HG02798 (cell line): ENCODE measurements around the gene BANK1.

Source experiments
- ATAC-seq: cut with Tn5 transposase; IDR thresholded peaks from one replicate; pipeline ENCODE4 v1.9.1; 2021; ENCODE audit warnings: mild to moderate bottlenecking; ENCODE audit not compliant: unreplicated experiment, poor library complexity

Gene BANK1

GRCh38 chr4:101807351-101807750 is 16.8 kb downstream of the BANK1 start:
- peak; percentile 28 for ATAC-seq

- ATAC-seq = no peak
Measured at GRCh38 chr4:101813604-101814003, 23.1 kb downstream of the BANK1 start.

GRCh38 chr4:101818362-101818761 is 27.8 kb downstream of the BANK1 start:
- ATAC-seq = no peak

GRCh38 chr4:101823864-101824263 is 33.3 kb downstream of the BANK1 start:
- ATAC-seq = no peak

- no peak for ATAC-seq
Measured at GRCh38 chr4:101824500-101824899, 34.0 kb downstream of the BANK1 start.

- no peak for ATAC-seq
Measured at GRCh38 chr4:101825953-101826352, 35.4 kb downstream of the BANK1 start.

DNA sequence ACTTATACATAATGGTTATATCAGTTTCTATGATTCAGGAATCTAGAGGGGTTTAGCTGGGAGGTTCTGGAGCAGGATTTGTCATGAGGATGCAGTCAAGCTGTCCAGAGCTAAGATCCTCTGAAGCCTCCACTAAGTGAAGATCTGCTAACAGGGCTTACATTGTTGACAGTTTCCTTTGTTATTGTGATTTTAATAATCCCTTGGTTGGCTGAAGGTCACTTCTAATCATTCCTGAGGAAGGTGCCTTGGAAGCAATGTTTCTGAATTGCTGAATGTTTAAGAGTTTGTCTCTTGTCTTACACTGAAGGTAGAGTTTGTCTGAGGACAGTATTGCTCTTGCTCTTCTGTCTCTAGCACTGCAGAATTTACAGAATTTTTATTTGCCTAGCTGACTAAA is 41.3 kb downstream of the BANK1 start:
- no peak for ATAC-seq

GRCh38 chr4:101833480-101833879 is 43.0 kb downstream of the BANK1 start:
- ATAC-seq = no peak

- ATAC-seq = no peak
Measured at GRCh38 chr4:101835121-101835904, 44.8 kb downstream of the BANK1 start.

- ATAC-seq = no peak
Measured at GRCh38 chr4:101843054-101843453, 52.5 kb downstream of the BANK1 start.

DNA sequence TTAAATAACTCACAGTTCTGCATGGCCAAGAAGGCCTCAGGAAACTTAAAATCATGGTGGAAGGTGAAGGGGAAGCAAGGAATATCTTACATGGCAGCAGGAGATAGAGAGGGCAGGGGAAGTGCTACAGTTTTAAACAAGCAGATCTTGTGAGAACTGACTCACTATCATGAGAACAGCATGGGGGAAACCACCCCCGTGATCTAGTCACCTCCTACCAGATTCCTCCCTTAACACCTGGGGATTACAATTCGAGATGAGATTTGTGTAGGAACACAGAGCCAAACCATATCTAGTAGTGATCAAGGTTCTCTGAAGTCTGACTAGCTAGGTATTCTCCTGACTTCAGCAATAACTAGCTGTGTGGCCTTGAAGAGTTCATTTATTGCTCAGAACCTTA is 56.0 kb downstream of the BANK1 start:
- ATAC-seq = peak; percentile 32

DNA sequence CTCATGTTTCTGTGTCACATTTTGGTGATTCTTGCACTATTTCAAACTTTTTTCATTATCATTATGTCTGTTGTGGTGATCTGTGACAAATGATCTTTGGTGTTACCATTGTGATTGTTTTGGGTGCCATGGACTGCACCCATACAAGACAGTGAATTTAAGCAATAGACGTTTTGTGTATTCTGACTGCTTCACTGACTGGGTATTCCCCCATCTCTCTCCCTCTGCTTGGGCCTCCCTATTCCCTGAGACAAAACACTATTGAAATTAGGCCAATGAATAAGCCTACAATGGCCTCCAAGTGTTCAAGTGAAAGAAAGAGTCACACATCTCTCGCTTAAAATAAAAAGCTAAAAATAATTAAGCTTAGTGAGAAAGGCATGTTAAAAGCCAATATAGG is 60.2 kb downstream of the BANK1 start:
- peak; percentile 46 for ATAC-seq

DNA sequence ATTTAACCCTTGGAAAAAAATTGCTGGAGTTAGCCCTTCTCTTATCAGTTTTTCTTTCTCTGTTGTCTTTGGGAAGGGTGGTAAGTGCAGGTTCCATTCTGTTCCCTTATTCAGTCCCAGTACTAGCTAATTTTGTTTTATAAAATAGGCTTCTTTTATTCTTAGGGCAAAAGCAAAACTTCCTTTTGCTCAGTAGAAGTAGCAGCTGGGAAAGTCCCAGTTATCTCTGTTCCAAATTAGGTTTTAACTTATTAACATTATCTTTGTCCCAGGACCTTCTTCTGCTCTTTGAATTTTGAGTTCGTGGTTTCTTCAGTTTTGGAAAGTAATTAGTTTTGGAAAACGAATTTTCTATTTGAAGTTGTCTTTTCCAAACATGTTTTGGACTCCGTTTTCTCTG is 61.1 kb downstream of the BANK1 start:
- ATAC-seq = peak; percentile 38

DNA sequence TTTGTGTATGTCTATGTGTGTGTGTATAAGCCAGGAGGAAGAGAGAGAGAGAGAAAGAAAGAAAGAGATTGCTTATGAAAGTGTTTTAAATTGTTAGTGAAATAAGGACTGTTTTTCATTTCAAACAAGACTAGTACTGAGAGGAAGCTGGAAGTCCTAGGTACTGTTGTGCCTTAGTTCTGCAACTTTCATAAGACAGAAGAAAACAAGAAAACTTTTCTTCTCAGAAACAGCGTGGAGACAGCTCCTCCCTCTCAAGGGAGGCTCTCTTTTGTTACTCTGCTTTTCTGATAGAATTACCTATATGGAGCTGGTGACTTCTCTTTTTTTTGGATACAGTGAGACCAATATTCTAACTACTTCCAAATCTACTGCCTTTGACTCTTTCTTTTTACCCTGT is 62.5 kb downstream of the BANK1 start:
- peak; percentile 62 for ATAC-seq

GRCh38 chr4:101853691-101854090 is 63.2 kb downstream of the BANK1 start:
- ATAC-seq = no peak

DNA sequence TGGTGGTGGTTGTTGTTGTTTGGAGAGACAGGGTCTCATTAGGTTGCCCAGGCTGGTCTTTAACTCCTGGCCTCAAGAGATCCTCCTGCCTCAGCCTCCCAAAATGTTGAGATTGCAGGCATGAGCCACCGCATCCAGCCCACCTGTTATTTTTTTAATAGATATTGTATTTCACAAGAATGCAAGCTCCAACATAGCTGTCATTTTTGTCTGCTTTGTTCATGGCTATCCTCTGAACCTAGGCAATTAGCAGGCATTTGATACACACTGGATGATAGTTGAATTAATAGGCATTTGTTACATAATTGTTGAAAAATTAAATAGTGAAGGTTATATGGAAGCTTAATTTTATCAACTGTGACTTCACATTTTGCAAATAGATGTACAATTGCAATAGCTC is 64.7 kb downstream of the BANK1 start:
- ATAC-seq = no peak

DNA sequence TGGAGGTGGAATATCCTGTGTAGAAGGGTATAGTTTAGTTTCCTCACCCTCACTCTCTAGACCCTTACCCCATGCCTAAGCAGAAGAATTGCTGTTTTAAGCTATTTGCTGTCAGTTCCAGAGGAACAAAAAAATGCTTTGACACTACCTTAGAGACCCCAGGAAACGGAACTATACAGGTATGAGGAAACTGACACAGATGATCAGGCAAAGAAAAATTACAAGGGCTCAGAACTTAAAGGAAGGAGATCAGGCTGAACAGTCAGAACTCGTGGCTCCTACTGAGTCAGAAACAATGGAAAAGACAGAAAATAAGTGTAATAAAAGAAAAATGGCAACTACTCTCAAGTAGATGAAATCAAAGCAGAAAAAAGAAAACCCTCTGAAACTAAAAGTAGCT is 65.6 kb downstream of the BANK1 start:
- ATAC-seq = no peak

DNA sequence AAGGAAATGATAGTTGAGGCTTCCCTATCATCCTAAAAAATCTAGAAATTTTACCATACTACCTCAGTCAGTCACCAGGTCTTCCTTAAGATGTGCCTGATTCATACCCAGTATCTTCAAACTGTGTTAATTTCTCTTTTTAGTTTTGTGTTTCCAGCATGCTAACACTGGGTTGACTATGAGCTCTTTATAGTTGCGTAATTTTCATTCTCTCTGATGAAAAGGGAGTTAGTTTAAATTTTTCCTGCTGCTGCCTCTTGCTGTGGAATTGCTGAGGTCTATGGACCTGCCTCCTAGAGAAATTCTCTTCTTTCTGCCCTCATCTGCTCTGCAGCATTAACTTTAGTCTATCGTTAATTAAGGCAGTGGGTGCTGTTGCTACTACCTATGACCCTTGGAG is 66.6 kb downstream of the BANK1 start:
- ATAC-seq = no peak

DNA sequence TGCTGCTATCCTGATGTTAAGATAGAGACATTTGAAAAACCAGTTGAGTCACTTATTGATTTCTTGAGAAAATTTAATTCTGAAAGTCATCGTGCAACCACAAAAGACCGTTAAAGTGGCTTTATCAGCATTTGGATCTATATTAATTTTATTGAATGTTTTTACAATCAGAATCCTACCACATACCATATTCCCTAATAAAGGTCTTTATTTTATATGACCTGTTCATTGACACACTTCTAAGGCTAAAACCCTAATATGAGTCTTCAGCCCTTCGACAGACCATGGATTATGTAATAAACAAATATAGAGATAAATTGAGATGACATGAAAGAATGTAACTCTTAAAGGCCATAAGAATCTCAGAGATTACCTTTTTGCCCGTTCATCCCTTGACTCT is 68.1 kb downstream of the BANK1 start:
- ATAC-seq = no peak

DNA sequence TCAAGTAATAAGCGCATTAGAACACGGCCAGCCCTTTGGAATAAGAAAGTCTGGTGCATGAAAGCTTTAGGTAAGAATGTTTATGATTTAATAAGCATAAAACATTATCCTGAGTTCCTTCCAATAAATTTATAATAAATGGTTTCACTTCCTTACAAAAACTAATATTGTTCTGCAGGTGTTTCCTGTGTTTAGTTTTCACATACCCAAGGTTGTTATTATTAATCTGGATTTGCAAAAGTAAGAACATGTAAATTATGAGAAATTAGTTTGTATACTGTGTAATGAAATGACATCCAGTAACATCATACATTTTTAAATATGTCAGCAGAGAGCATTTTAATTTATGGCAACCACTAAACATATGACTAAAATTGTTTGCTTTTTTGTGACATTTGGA is 72.1 kb downstream of the BANK1 start:
- ATAC-seq = peak; percentile 31

- no peak for ATAC-seq
Measured at GRCh38 chr4:101864660-101865059, 74.1 kb downstream of the BANK1 start.

- no peak for ATAC-seq
Measured at GRCh38 chr4:101865501-101866062, 75.1 kb downstream of the BANK1 start.
